ENCODE measurements around the gene POLQ.

DNA sequence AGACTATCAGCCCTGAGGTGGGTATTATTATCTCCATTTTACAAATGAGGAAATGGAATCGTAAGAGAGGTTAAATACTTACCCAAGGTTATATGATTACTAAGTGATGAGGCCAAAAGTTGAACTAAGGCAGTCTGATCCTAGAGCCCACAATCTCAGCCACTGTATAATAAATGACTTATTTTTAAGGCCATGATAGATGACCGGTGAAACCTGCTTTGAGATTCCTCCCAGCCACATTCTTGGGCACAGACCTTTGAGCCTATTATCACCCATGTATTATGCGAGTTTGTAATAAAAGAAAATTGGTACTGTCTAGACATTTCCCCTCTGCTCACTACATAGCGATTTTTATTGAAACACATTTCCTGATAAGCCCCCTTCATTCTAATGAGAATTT, 37.4 kb downstream of the POLQ start:
- TF ChIP-seq, protein P1, sequence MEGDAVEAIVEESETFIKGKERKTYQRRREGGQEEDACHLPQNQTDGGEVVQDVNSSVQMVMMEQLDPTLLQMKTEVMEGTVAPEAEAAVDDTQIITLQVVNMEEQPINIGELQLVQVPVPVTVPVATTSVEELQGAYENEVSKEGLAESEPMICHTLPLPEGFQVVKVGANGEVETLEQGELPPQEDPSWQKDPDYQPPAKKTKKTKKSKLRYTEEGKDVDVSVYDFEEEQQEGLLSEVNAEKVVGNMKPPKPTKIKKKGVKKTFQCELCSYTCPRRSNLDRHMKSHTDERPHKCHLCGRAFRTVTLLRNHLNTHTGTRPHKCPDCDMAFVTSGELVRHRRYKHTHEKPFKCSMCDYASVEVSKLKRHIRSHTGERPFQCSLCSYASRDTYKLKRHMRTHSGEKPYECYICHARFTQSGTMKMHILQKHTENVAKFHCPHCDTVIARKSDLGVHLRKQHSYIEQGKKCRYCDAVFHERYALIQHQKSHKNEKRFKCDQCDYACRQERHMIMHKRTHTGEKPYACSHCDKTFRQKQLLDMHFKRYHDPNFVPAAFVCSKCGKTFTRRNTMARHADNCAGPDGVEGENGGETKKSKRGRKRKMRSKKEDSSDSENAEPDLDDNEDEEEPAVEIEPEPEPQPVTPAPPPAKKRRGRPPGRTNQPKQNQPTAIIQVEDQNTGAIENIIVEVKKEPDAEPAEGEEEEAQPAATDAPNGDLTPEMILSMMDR (IDR thresholded peaks at IDR 0.05; ENCODE audit: low read depth, low read length, missing input control) = no peak
- TF ChIP-seq JUND (IDR thresholded peaks at IDR 0.05) (no peak), RAD21 (IDR thresholded peaks at IDR 0.05) (no peak)
- TF ChIP-seq, protein P2, sequence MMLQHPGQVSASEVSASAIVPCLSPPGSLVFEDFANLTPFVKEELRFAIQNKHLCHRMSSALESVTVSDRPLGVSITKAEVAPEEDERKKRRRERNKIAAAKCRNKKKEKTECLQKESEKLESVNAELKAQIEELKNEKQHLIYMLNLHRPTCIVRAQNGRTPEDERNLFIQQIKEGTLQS (IDR thresholded peaks at IDR 0.05) = no peak
